ENCODE measurements around the gene REC8. TPM values are rescaled to one million over a fixed set of nuclear protein-coding genes. Genes with fewer than 3 reads are reported as not detected.

The REC8 gene
- total and polyA plus RNA-seq, 2 of the 13 experiments (the other 11 are each of a cell fraction or from before 2014, with no cell fraction given): 3.4 to 14.7 TPM

DNA sequence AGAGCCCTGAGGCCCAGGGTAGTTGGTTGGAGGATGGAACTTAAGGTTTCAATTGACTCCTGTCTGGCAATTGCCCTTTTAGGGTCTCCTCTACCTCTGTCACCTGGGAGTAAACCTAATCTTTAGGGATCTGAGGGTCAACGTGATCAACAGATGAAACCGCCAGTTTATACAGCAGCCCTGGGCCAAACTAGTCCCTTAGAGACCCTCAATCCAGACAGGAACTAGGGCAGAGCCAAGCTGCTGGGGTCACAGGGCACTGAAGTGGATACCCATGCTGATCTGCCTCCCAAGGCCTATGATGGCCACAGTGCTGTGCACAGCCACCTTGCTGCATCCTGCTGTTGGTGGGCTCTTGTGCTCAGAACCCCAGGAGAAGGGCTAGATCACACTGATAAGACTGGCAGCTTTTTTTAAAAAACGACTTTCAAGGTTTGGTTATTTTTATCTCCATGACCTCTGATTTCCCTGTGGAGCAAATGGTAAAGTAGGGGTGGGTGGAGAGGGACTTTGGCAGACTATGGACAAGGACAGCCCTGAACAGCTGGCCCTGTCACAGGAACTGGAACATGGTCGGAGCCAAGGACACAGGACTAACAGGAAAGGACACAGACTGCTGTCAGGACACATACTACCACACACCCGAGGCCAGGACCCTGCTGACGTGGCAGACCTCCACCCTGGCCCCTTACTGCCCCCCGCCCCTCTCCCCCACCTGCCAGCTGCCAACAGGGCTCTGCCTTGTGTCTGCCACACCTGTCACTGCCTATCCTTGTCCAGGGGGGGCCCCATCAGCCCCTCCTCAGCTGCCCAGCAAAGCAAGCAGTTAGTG lies 40.9 kb upstream of the REC8 start (continued):
- TF ChIP-seq ZNF7 (CRISPR knock-in tag; IDR thresholded peaks at IDR 0.05): no peak
- peak; percentile 71 for TF ChIP-seq ARID5B (CRISPR knock-in tag; IDR thresholded peaks at IDR 0.05)
- TF ChIP-seq KDM4B (CRISPR knock-in tag; IDR thresholded peaks at IDR 0.05): peak; percentile 93
- TF ChIP-seq ZNF547 (CRISPR knock-in tag; IDR thresholded peaks at IDR 0.05): peak; percentile 62
- TF ChIP-seq, protein P1, sequence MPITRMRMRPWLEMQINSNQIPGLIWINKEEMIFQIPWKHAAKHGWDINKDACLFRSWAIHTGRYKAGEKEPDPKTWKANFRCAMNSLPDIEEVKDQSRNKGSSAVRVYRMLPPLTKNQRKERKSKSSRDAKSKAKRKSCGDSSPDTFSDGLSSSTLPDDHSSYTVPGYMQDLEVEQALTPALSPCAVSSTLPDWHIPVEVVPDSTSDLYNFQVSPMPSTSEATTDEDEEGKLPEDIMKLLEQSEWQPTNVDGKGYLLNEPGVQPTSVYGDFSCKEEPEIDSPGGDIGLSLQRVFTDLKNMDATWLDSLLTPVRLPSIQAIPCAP (CRISPR knock-in tag; IDR thresholded peaks at IDR 0.05; ENCODE audit: low read depth): no peak
- TF ChIP-seq NCOA2 (CRISPR knock-in tag; IDR thresholded peaks at IDR 0.05): peak; percentile 64; the same call in 1 of the 2 replicates
- TF ChIP-seq SP140L (CRISPR knock-in tag; IDR thresholded peaks at IDR 0.05; ENCODE audit: borderline replicate concordance): no peak
- TF ChIP-seq TEAD3 (CRISPR knock-in tag; optimal IDR thresholded peaks at IDR 0.05; ENCODE audit: borderline replicate concordance): no peak
- no peak for TF ChIP-seq NBN (conservative IDR thresholded peaks at IDR 0.05)
- TF ChIP-seq MEIS2 (CRISPR knock-in tag; IDR thresholded peaks at IDR 0.05): peak; percentile 76
- TF ChIP-seq SATB2 (CRISPR knock-in tag; IDR thresholded peaks at IDR 0.05): no peak
- no peak for TF ChIP-seq ZNF674 (CRISPR knock-in tag; IDR thresholded peaks at IDR 0.05; ENCODE audit: low read depth)
- TF ChIP-seq POGK (CRISPR knock-in tag; conservative IDR thresholded peaks at IDR 0.05): peak; percentile 76
- no peak for TF ChIP-seq ZNF841 (CRISPR knock-in tag; IDR thresholded peaks at IDR 0.05; ENCODE audit: borderline replicate concordance)
- TF ChIP-seq ZNF703 (CRISPR knock-in tag; IDR thresholded peaks at IDR 0.05; ENCODE audit: borderline replicate concordance): no peak
- TF ChIP-seq GABPA (IDR thresholded peaks at IDR 0.05; ENCODE audit: low read depth, low read length): no peak
- no peak for TF ChIP-seq GABPA (CRISPR knock-in tag; IDR thresholded peaks at IDR 0.05; ENCODE audit: low read depth)
- peak; percentile 53; the same call in 1 of the 2 replicates for TF ChIP-seq ZFY (CRISPR knock-in tag; IDR thresholded peaks at IDR 0.05)
- no peak for TF ChIP-seq BHLHE40 (IDR thresholded peaks at IDR 0.05; ENCODE audit: low read length)
- no peak for TF ChIP-seq RFX1 (IDR thresholded peaks at IDR 0.05)
- no peak for TF ChIP-seq ARNT (IDR thresholded peaks at IDR 0.05)
- TF ChIP-seq ZNF839 (CRISPR knock-in tag; IDR thresholded peaks at IDR 0.05; ENCODE audit: borderline replicate concordance): peak; percentile 53; the same call in 1 of the 2 replicates

Measured in HepG2 (cell line).